Mucosa of rectum (tissue), 2 donors: Measurements from ENCODE around the gene DDIAS.
"Not testable (repeated sequence)": the region's sequence is repeated elsewhere in the genome, so short reads cannot be mapped to it uniquely, and the experiment has no call there.

Experiments used
- H3K27ac ChIP-seq, 2 donors: one replicate each; pipeline ENCODE4 v1.7.0; 2013; ENCODE audit warnings: inconsistent platforms in 2 of 2, low read depth in 2 of 2, low read length in 2 of 2
- H3K27me3 ChIP-seq, 2 donors: one replicate each; pipeline ENCODE4 v1.7.0; 2013; ENCODE audit warnings: low read length in 2 of 2; ENCODE audit not compliant: control insufficient read depth in 2 of 2, insufficient read depth in 2 of 2
- H3K36me3 ChIP-seq, 2 donors: one replicate each; pipeline ENCODE4 v1.7.0; 2013; ENCODE audit warnings: low read length in 2 of 2; ENCODE audit not compliant: control insufficient read depth in 2 of 2, insufficient read depth in 2 of 2
- H3K4me1 ChIP-seq, 2 donors: one replicate each; pipeline ENCODE4 v1.7.0; 2013; ENCODE audit warnings: low read length in 2 of 2, mild to moderate bottlenecking in 1 of 2; ENCODE audit not compliant: control insufficient read depth in 2 of 2, insufficient read depth in 2 of 2
- H3K4me3 ChIP-seq, 2 donors: one replicate each; pipeline ENCODE4 v1.7.0; 2013; ENCODE audit warnings: low read length in 2 of 2
- H3K9ac ChIP-seq, 2 donors: one replicate each; pipeline ENCODE4 v1.7.0; 2013; ENCODE audit warnings: low read length in 2 of 2, low read depth in 1 of 2, mild to moderate bottlenecking in 1 of 2
- H3K9me3 ChIP-seq, 2 donors: one replicate each; pipeline ENCODE4 v1.7.0; 2013; ENCODE audit warnings: low read length in 2 of 2; ENCODE audit not compliant: control insufficient read depth in 2 of 2
- donor health status: healthy.
- donor health status: Normal muscosa, but diverticular disease.

DDIAS gene

DNA sequence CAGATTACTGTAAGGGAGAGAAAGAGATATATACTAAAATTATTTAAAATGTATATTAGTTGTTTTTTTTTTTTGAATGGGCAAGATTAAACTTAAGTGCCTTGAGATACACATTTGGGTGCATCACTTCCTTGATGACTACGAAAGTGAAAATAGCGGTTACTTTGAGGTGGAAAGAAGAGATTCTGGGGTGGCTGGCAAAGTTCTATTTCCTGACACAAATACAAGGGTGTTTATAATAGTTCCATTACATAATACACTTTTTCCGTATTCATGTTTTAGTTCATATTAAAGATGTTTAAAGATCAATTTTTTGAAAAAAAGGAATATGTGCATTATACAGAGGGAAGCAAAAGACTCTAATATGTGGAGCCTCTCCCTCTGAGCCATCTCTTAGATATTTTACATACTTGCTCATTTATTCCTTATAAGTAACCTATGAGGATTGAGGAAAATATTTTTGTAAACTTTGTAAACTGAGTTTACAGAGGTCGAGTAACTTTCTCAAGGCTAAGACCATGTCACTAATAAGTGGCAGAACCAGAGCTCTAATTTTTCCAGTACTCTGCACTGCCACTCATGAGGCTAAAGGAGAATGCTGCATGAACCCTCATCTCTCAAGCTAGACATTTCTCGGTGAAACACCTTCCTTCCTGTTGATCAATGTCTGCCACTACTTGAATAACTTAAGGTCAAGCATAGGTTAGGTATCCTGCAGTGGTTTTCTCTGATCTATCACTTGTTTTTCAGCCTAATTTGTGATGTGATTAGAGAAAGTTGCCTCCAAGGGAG is 58.6 kb downstream of the DDIAS start:
- Histone ChIP-seq H3K27me3 (no peaks in the 10 kb centered on the region), H3K27ac (peak overlapping the region; percentile 38 to 69), H3K9me3 (no peaks in the 10 kb centered on the region), H3K4me3 (peak overlapping the region in 1 of 2 donors; percentile 50), H3K36me3 (no peaks in the 10 kb centered on the region), H3K4me1 (no peaks in the 10 kb centered on the region), H3K9ac (no peak overlapping the region)

DNA sequence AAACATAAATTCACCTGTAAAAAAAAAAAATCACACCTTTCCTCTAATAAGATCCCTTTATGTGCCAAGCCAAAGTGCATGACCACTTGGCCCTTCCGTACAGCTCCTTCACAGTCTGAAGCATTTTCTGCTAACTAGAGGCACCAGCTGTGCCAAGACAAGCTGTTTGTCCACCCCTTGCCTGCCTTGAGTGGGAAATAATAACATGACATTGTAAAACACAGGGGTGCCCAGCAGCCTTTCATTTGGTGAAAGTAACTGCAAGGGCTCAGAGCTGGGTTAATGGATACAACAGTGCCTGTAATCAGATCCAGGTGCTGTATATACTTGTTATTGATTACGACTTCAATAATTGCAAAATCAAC is 59.2 kb downstream of the DDIAS start:
- Histone ChIP-seq H3K36me3 (no peaks in the 10 kb centered on the region), H3K27me3 (no peaks in the 10 kb centered on the region), H3K27ac (peak overlapping the region; percentile 38 to 69), H3K4me3 (no peak overlapping the region), H3K4me1 (no peaks in the 10 kb centered on the region), H3K9me3 (no peaks in the 10 kb centered on the region), H3K9ac (no peak overlapping the region)

DNA sequence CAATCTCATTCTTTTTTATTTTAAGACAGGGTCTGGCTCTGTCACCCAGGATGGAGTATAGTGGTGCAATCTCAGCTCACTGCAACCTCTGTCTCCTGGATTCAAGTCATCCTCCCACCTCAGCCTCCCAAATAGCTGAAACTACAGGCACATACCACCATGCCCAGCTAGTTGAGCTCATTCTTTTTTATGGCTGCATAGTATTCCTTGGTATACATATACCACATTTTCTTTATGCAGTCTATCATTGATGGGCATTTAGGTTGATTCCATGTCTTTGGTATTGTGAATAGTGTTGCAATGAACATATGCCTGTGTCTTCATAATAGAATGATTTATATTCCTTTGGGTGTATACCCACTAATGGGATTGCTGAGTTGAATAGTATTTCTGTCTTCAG is 60.5 kb downstream of the DDIAS start:
- H3K9me3 ChIP-seq, H3K9ac ChIP-seq, H3K4me3 ChIP-seq, H3K4me1 ChIP-seq, H3K27me3 ChIP-seq, H3K36me3 ChIP-seq, H3K27ac ChIP-seq: not testable (repeated sequence)

DNA sequence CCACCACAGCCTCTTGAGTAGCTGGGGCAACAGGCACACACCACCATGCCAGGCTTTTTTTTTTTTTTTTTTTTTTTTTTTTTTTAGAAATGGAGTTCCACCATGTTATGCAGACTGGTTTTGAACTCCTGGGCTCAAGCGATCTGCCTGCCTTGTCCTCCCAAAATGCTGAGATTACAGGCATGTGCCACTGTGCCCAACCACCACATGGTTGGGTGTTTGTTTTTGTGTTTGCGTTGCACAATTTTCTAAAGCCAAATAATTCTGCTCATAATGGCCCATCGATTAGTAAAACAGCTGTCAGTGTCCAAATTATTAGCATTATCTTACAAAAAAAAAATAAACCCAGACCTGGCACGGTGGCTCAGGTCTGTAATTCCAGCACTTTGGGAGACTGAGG is 65.8 kb downstream of the DDIAS start:
- no peaks in the 10 kb centered on the region for H3K9me3 ChIP-seq
- H3K4me3 ChIP-seq, result no peak overlapping the region
- H3K27me3 ChIP-seq, result no peaks in the 10 kb centered on the region
- H3K36me3 ChIP-seq, result no peaks in the 10 kb centered on the region
- no peak overlapping the region for H3K27ac ChIP-seq
- H3K9ac ChIP-seq, result no peak overlapping the region
- H3K4me1 ChIP-seq, result no peaks in the 10 kb centered on the region

DNA sequence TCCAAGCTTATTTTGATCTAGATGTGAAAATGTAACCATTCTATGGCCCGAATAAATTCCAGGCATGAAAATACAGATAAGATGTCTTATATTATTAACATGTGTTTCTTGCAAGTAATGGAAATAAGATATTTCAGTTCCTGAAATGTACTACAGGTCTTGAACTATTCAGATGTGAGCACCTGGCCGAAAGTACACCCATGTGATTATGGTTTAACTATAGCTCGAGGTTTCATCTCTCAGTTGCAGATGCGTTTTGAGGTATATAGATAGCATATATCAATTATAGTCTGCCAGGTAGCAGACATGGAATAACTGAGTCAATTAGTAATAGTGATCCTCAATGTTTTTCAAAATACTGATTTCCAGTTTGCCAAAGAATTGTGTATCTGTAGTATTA is 68.3 kb downstream of the DDIAS start:
- no peaks in the 10 kb centered on the region for H3K9me3 ChIP-seq
- H3K4me3 ChIP-seq, result no peak overlapping the region
- no peaks in the 10 kb centered on the region for H3K36me3 ChIP-seq
- no peaks in the 10 kb centered on the region for H3K4me1 ChIP-seq
- no peak overlapping the region for H3K9ac ChIP-seq
- H3K27ac ChIP-seq, result peak overlapping the region; percentile 37 to 49
- no peaks in the 10 kb centered on the region for H3K27me3 ChIP-seq

DNA sequence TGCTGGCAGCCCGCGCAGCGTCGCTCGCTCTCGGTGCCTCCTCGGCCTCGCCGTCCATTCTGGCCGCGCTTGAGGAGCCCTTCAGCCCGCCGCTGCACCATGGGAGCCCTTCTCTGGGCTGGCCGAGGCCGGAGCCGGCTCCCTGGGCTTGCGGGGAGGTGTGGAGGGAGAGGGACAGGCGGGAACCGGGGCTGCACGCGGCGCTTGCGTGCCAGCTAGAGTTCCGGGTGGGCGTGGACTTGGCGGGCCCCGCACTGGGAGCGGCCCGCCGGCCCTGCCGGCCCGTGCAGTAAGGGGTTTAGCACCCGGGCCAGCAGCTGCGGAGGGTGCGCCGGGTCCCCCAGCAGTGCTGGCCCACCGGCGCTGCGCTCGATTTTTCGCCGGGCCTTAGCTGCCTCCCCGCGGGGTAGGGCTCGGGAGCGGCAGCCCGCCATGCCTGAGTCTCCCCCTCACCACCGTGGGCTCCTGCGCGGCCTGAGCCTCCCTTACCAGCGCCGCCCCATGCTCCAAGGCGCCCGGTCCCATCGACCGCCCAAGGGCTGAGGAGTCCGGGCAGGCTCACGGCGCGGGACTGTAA is 69.1 kb downstream of the DDIAS start:
- H3K4me3 ChIP-seq, H3K4me1 ChIP-seq, H3K9me3 ChIP-seq, H3K36me3 ChIP-seq, H3K27me3 ChIP-seq, H3K9ac ChIP-seq: not testable (repeated sequence)
- peak overlapping the region; percentile 37 to 49 for H3K27ac ChIP-seq

DNA sequence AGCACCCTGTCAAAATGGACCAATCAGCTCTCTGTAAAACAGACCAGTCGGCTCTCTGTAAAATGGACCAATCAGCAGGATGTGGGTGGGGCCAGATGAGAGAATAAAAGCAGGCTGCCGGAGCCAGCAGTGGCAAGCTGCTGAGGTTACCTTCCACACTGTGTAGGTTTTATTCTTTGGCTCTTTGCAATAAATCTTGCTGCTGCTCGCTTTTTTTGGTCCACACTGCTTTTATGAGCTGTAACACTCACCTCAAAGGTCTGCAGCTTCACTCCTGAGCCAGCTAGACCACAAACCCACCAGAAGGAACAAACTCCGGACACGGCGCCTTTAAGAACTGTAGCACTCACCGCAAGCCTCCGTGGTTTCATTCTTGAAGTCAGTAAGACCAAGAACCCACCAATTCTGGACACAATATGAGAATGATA is 70.0 kb downstream of the DDIAS start:
- not testable (repeated sequence) for H3K9me3 ChIP-seq, H3K27me3 ChIP-seq, H3K36me3 ChIP-seq, H3K4me1 ChIP-seq, H3K9ac ChIP-seq
- H3K4me3 ChIP-seq, result peak overlapping the region in 1 of 2 donors; percentile 26
- peak overlapping the region in 1 of 2 donors; percentile 11 for H3K27ac ChIP-seq

DNA sequence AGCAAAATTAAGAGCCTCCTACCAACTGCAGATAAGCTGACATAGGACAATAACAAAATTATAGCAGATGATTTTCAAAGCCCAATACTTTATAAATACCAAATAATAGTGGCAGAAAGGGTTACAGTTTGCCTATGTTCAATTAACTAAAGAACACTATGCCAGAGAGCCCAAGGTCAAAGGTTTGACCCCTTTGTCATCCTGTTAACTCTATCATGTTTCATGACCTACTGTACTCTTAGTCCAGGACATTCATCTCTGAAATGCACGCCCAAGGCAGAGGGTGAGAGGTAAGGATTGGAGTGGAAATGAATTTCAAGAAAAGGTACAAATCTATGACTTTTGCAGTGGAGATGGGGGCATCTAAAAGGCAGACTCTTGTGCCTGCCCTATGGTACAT is 70.6 kb downstream of the DDIAS start:
- Histone ChIP-seq H3K4me3 (peak overlapping the region in 1 of 2 donors; percentile 26), H3K27me3 (no peaks in the 10 kb centered on the region), H3K9me3 (no peaks in the 10 kb centered on the region), H3K27ac (peak overlapping the region in 1 of 2 donors; percentile 44), H3K9ac (no peak overlapping the region), H3K36me3 (no peaks in the 10 kb centered on the region), H3K4me1 (no peaks in the 10 kb centered on the region)

DNA sequence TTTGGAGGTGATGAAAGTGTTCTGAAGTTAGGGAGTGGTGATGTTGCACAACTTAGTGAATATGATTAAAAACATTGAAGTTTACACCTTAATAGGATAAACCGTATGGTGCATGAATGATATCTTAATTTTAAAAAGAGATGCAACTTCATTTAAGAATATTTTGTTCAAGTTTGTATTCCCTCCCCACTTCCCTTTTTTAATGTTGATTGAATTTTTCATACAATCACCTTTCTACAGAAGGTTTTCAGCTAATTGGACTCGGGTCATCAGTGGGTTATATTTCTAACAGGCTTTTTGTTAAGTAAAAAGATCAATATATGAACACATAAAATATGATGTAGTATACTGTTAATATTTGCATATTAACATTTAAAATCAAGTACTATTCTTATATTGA is 72.6 kb downstream of the DDIAS start:
- no peaks in the 10 kb centered on the region for H3K9me3 ChIP-seq
- no peaks in the 10 kb centered on the region for H3K4me1 ChIP-seq
- H3K27me3 ChIP-seq, result no peaks in the 10 kb centered on the region
- H3K4me3 ChIP-seq, result no peak overlapping the region
- no peaks in the 10 kb centered on the region for H3K36me3 ChIP-seq
- H3K9ac ChIP-seq, result no peak overlapping the region
- H3K27ac ChIP-seq, result no peak overlapping the region

DNA sequence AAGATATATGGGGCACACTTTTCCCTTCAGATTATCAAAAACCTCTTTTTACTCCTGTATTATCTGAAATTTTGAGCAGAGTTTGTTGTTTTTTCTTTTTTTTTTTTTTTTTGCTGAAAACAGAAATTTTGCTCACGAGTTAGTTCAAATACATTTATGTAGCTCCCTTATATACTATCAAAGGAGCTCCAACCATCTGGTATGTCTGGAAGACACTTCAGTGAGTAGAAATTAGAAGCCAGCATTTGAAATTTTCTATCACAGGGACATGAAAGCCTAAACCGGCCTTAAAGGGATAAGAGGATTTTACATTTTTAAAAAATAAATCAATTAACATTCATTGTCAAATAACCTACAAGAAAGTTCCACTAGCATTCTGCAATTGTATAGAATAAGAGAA is 73.3 kb downstream of the DDIAS start:
- Histone ChIP-seq H3K27me3 (no peaks in the 10 kb centered on the region), H3K36me3 (no peaks in the 10 kb centered on the region), H3K9me3 (no peaks in the 10 kb centered on the region), H3K4me1 (no peaks in the 10 kb centered on the region), H3K4me3 (no peak overlapping the region), H3K9ac (no peak overlapping the region), H3K27ac (no peak overlapping the region)
